HG02610 (cell line): Measurements from ENCODE around the gene UBE2Q1.
"Not testable (repeated sequence)": the region's sequence is repeated elsewhere in the genome, so short reads cannot be mapped to it uniquely, and the experiment has no call there.

Source experiments
- ATAC-seq: cut with Tn5 transposase; IDR thresholded peaks from one replicate; pipeline ENCODE4 v1.9.1; 2021; ENCODE audit warnings: mild to moderate bottlenecking, moderate library complexity; ENCODE audit not compliant: unreplicated experiment

The UBE2Q1 gene

GRCh38 chr1:154551474-154551873 is 7.0 kb downstream of the UBE2Q1 start:
- no peak for ATAC-seq

- ATAC-seq: no peak
Observed at GRCh38 chr1:154550657-154551056, 7.8 kb downstream of the UBE2Q1 start.

GRCh38 chr1:154550070-154550469 is 8.4 kb downstream of the UBE2Q1 start:
- ATAC-seq: no peak

GRCh38 chr1:154549202-154549770 is 9.2 kb downstream of the UBE2Q1 start:
- no peak for ATAC-seq

GRCh38 chr1:154548028-154548427 is 10.4 kb downstream of the UBE2Q1 start:
- ATAC-seq: no peak

- no peak for ATAC-seq
Observed at GRCh38 chr1:154547105-154547732, 11.2 kb downstream of the UBE2Q1 start.

GRCh38 chr1:154546264-154547063 is 12.0 kb downstream of the UBE2Q1 start:
- ATAC-seq: no peak

GRCh38 chr1:154541231-154541630 is 17.2 kb downstream of the UBE2Q1 start:
- no peak for ATAC-seq

- no peak for ATAC-seq
Observed at GRCh38 chr1:154539486-154540483, 18.7 kb downstream of the UBE2Q1 start.

GRCh38 chr1:154536570-154536969 is 21.9 kb downstream of the UBE2Q1 start:
- no peak for ATAC-seq

- no peak for ATAC-seq
Observed at GRCh38 chr1:154533952-154534844, 24.3 kb downstream of the UBE2Q1 start.

- ATAC-seq: not testable (repeated sequence)
Observed at GRCh38 chr1:154531950-154532349, 26.5 kb downstream of the UBE2Q1 start.

GRCh38 chr1:154529308-154529707 is 29.2 kb downstream of the UBE2Q1 start:
- ATAC-seq: no peak

- no peak for ATAC-seq
Observed at GRCh38 chr1:154527192-154527591, 31.3 kb downstream of the UBE2Q1 start.

GRCh38 chr1:154524881-154525280 is 33.6 kb downstream of the UBE2Q1 start:
- no peak for ATAC-seq

- no peak for ATAC-seq
Observed at GRCh38 chr1:154521695-154522094, 36.8 kb downstream of the UBE2Q1 start.

GRCh38 chr1:154520333-154520732 is 38.1 kb downstream of the UBE2Q1 start:
- no peak for ATAC-seq

- no peak for ATAC-seq
Observed at GRCh38 chr1:154519591-154519991, 38.9 kb downstream of the UBE2Q1 start.

- ATAC-seq: no peak
Observed at GRCh38 chr1:154517661-154518060, 40.8 kb downstream of the UBE2Q1 start.

- no peak for ATAC-seq
Observed at GRCh38 chr1:154514066-154514553, 44.4 kb downstream of the UBE2Q1 start.
